Measurements from ENCODE around the gene PCDHGC4.

PCDHGC4 gene

DNA sequence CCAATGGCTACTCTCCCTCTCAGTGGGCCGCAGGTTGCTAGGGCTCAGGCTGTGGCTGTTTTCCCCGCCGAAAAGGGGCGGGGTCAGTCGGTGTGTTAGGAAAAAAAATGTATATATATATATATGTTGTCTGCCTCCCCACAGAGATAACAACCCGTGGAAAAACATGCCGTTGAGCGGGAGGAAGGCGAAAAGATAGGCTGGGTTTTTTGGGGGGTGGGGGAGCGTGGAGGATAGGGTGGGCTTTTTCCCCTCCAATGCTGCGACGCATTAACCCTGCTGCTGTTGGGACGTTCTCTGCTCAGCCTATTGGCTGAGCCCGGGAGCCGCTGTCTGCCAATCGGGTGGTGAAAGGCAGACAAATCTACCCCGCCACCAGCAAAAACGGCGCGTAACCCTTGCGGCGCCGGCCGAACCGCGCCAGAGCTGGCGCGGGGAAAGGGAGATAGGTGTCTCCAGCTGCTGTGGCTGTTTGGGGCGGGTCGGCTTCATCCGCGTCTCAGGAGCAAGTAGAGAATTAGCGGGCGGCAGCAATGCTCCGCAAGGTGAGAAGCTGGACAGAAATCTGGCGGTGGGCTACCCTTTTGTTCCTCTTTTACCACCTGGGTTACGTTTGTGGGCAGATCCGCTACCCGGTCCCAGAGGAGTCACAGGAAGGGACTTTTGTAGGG lies at the start of gene PCDHGC4:
PCDHGC4 (plus strand) TSS at position 390 of the 671 bp plus-strand sequence; CDS start at position 534, 144 bp downstream.
- H3K9me3 ChIP-seq (ENCODE audit: control insufficient read depth, low read length) = no peaks in the 10 kb centered on the region
- peaks cover 9% of the 10 kb centered on the region for H3K4me1 ChIP-seq (ENCODE audit: control insufficient read depth, insufficient read depth, low read length)
- H3K36me3 ChIP-seq (ENCODE audit: control insufficient read depth, insufficient read depth, low read length) = no peaks in the 10 kb centered on the region
- peaks cover 33% of the 10 kb centered on the region for H3K27me3 ChIP-seq (ENCODE audit: control insufficient read depth, insufficient read depth, low read length)
- H3K9ac ChIP-seq (ENCODE audit: low read length) = peak within 1 kb of the TSS; percentile 7
- peak within 1 kb of the TSS; percentile 14 for H3K4me3 ChIP-seq (ENCODE audit: low read length)

DNA sequence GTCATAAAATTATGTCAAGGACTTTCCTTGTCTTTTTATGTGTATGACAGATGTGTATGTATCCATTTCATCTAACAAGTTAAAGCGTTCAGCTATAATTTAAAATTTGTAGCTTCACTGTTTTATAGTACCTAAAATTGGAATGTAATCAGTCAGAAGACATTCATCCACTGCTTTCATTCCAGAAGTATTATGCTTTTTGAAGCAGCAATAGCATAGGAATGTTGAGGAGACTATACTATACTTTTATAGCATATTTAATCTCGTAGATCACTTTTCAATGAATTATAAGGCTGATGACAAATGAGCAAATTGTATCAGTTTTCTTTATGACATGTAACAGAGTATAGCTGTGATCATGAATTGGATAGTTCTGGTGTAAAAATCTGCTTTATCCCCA lies 47.6 kb upstream of the PCDHGC4 start:
- no peaks in the 10 kb centered on the region for H3K4me1 ChIP-seq (ENCODE audit: control insufficient read depth, insufficient read depth, low read length)
- peaks cover 1% of the 10 kb centered on the region for H3K27me3 ChIP-seq (ENCODE audit: control insufficient read depth, insufficient read depth, low read length)
- H3K9me3 ChIP-seq (ENCODE audit: control insufficient read depth, low read length) = peaks cover 20% of the 10 kb centered on the region
- no peak overlapping the region for H3K4me3 ChIP-seq (ENCODE audit: low read length)
- H3K36me3 ChIP-seq (ENCODE audit: control insufficient read depth, insufficient read depth, low read length) = no peaks in the 10 kb centered on the region
- H3K9ac ChIP-seq (ENCODE audit: low read length) = no peak overlapping the region

DNA sequence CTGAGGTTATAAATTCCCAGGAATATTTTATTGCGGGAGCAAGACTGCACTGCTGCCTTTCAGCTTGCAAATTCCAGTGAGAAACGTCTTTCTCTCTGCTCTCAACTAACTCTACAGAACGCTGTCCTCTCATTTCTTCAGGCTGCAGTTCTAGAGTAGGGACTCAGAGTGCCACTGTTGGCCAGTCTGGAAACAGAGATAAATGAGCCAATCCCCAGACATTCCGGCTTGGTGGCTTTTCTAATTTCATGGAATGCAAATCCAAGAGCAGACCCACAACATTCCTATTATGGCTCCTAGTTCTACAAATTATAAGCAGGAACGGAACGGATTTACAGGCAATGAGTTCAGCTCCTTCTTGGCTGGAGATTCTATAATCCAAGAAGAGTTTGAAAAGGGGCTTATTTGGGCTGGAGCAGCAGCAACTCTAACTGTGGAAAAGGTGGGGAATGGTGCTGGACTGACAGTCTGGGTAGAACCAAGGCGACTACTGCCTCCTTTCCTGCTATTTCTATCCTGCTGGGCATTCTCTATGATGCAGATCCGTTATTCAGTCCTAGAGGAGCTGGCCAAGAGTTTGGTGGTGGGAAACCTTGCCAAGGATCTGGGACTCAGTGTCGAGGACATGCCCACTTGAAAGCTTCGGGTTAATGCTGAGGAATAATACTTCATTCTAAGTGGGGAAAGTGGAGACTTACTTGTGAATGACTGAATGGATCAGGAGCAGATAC lies 45.3 kb upstream of the PCDHGC4 start:
- Histone ChIP-seq H3K9ac (ENCODE audit: low read length) (no peak overlapping the region), H3K36me3 (ENCODE audit: control insufficient read depth, insufficient read depth, low read length) (no peaks in the 10 kb centered on the region), H3K4me1 (ENCODE audit: control insufficient read depth, insufficient read depth, low read length) (no peaks in the 10 kb centered on the region), H3K9me3 (ENCODE audit: control insufficient read depth, low read length) (peaks cover 14% of the 10 kb centered on the region), H3K27me3 (ENCODE audit: control insufficient read depth, insufficient read depth, low read length) (no peaks in the 10 kb centered on the region), H3K4me3 (ENCODE audit: low read length) (no peak overlapping the region)

DNA sequence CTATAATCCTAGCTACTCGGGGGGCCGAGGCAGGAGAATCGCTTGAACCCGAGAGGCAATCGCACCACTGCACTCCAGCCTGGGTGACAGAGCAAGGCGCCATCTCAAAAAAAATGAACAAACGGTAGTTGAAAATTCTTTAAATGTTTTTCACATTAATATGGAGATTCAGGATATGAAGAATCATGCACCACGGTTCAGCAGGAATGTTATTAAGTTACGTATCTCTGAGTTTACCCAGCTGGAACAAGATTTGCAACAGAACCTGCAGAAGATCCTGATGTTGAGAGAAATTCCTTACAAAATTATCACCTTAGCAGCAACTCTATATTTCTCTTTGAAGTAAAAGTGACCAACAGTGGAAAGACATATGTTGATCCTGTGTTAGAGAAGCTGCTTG lies 44.5 kb upstream of the PCDHGC4 start:
- Histone ChIP-seq H3K4me3 (ENCODE audit: low read length) (no peak overlapping the region), H3K36me3 (ENCODE audit: control insufficient read depth, insufficient read depth, low read length) (no peaks in the 10 kb centered on the region), H3K27me3 (ENCODE audit: control insufficient read depth, insufficient read depth, low read length) (no peaks in the 10 kb centered on the region), H3K9ac (ENCODE audit: low read length) (no peak overlapping the region), H3K9me3 (ENCODE audit: control insufficient read depth, low read length) (peaks cover 14% of the 10 kb centered on the region), H3K4me1 (ENCODE audit: control insufficient read depth, insufficient read depth, low read length) (no peaks in the 10 kb centered on the region)

DNA sequence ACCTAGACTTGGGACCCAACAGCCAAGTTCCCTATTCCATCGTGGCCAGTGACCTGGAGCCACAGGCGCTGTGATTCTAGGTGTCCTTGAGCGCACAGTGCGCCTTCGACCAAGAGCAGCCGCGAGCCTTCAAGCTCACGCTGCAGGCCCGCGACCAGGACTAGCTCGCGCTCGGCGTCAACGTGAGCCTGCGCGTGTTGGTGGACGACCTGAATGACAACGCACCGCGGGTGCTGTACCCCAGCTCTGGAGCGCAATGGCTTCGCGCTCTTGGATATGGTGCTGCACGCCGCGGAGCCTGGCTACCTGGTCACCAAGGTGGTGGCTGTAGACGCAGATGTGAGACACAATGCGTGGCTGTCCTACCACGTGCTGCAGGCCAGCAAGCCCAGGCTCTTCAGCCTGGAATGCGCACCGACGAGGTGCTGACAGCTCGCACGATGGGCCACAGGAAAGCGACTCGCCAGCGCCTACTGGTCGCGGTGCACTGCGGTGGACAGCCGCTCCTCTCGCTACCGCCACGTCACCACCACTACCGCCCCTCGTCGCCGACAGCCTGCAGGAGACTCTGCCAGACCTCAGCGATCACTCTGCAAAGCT lies 43.2 kb upstream of the PCDHGC4 start:
- Histone ChIP-seq H3K36me3 (ENCODE audit: control insufficient read depth, insufficient read depth, low read length) (no peaks in the 10 kb centered on the region), H3K9ac (ENCODE audit: low read length) (no peak overlapping the region), H3K27me3 (ENCODE audit: control insufficient read depth, insufficient read depth, low read length) (no peaks in the 10 kb centered on the region), H3K4me1 (ENCODE audit: control insufficient read depth, insufficient read depth, low read length) (no peaks in the 10 kb centered on the region), H3K9me3 (ENCODE audit: control insufficient read depth, low read length) (peaks cover 14% of the 10 kb centered on the region), H3K4me3 (ENCODE audit: low read length) (no peak overlapping the region)

DNA sequence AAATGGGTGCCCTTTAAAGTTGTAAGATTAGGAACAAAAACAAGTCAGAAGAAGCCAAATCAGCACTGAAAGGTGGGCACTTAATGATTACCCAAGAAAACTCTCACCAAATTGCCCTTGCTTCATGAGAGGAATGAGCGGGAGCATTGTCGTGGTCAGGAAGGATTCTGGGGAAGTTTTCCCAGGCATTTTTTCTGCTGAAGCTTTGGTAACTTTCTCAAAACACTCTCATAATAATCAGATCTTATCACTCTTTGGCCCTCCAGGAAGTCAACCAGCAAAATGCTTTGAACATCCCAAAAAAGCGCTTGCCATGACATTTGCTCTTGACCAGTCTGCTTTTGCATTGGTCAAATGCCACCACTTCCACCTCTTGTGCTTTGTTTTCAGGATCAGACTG lies 19.5 kb upstream of the PCDHGC4 start:
- no peaks in the 10 kb centered on the region for H3K9me3 ChIP-seq (ENCODE audit: control insufficient read depth, low read length)
- no peak overlapping the region for H3K9ac ChIP-seq (ENCODE audit: low read length)
- H3K36me3 ChIP-seq (ENCODE audit: control insufficient read depth, insufficient read depth, low read length) = no peaks in the 10 kb centered on the region
- H3K27me3 ChIP-seq (ENCODE audit: control insufficient read depth, insufficient read depth, low read length) = no peaks in the 10 kb centered on the region
- no peak overlapping the region for H3K4me3 ChIP-seq (ENCODE audit: low read length)
- H3K4me1 ChIP-seq (ENCODE audit: control insufficient read depth, insufficient read depth, low read length) = no peaks in the 10 kb centered on the region

DNA sequence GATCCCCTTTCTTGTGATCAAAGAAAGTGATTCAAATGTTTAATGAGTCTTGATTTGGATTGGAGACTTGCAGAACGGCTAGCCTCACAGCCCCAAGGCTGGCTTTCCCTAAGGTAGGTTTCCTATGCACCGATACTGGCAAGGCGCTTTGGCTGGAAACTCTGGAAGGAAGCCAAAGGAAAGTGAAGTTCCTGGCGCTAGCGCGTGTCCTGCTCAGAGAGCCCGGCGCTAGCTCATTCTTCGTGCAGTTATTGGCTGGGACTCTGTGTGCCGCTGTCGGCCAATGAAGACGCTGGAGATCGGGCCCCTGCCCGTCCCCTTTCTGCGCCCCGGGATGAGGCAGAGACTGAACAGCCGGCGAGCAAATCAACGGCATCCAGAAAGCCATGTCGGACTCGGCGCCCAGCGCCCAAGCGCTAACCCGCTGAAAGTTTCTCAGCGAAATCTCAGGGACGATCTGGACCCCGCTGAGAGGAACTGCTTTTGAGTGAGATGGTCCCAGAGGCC lies 9.2 kb upstream of the PCDHGC4 start, which contains the start of gene PCDHGC3:
PCDHGC3 (plus strand) TSS at position 342 of the 507 bp plus-strand sequence; CDS start at position 493, 151 bp downstream.
- Histone ChIP-seq H3K4me1 (ENCODE audit: control insufficient read depth, insufficient read depth, low read length) (peaks cover 22% of the 10 kb centered on the region), H3K4me3 (ENCODE audit: low read length) (peak within 1 kb of the TSS; percentile 89), H3K9me3 (ENCODE audit: control insufficient read depth, low read length) (no peaks in the 10 kb centered on the region), H3K9ac (ENCODE audit: low read length) (peak within 1 kb of the TSS; percentile 63), H3K27me3 (ENCODE audit: control insufficient read depth, insufficient read depth, low read length) (peaks cover 25% of the 10 kb centered on the region), H3K36me3 (ENCODE audit: control insufficient read depth, insufficient read depth, low read length) (no peaks in the 10 kb centered on the region)

DNA sequence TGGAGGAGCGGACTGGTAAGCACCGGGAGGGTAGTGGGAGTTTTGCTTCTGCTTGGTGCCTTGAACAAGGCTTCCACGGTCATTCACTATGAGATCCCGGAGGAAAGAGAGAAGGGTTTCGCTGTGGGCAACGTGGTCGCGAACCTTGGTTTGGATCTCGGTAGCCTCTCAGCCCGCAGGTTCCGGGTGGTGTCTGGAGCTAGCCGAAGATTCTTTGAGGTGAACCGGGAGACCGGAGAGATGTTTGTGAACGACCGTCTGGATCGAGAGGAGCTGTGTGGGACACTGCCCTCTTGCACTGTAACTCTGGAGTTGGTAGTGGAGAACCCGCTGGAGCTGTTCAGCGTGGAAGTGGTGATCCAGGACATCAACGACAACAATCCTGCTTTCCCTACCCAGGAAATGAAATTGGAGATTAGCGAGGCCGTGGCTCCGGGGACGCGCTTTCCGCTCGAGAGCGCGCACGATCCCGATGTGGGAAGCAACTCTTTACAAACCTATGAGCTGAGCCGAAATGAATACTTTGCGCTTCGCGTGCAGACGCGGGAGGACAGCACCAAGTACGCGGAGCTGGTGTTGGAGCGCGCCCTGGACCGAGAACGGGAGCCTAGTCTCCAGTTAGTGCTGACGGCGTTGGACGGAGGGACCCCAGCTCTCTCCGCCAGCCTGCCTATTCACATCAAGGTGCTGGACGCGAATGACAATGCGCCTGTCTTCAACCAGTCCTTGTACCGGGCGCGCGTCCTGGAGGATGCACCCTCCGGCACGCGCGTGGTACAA lies 8.5 kb upstream of the PCDHGC4 start:
- Histone ChIP-seq H3K4me3 (ENCODE audit: low read length) (peak overlapping the region; percentile 89), H3K9me3 (ENCODE audit: control insufficient read depth, low read length) (no peaks in the 10 kb centered on the region), H3K36me3 (ENCODE audit: control insufficient read depth, insufficient read depth, low read length) (no peaks in the 10 kb centered on the region), H3K4me1 (ENCODE audit: control insufficient read depth, insufficient read depth, low read length) (peaks cover 22% of the 10 kb centered on the region), H3K9ac (ENCODE audit: low read length) (peak overlapping the region; percentile 63), H3K27me3 (ENCODE audit: control insufficient read depth, insufficient read depth, low read length) (peaks cover 25% of the 10 kb centered on the region)

DNA sequence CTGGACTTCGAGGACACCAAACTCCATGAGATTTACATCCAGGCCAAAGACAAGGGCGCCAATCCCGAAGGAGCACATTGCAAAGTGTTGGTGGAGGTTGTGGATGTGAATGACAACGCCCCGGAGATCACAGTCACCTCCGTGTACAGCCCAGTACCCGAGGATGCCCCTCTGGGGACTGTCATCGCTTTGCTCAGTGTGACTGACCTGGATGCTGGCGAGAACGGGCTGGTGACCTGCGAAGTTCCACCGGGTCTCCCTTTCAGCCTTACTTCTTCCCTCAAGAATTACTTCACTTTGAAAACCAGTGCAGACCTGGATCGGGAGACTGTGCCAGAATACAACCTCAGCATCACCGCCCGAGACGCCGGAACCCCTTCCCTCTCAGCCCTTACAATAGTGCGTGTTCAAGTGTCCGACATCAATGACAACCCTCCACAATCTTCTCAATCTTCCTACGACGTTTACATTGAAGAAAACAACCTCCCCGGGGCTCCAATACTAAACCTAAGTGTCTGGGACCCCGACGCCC lies 7.7 kb upstream of the PCDHGC4 start:
- Histone ChIP-seq H3K4me3 (ENCODE audit: low read length) (peak overlapping the region; percentile 89), H3K27me3 (ENCODE audit: control insufficient read depth, insufficient read depth, low read length) (peaks cover 25% of the 10 kb centered on the region), H3K9me3 (ENCODE audit: control insufficient read depth, low read length) (no peaks in the 10 kb centered on the region), H3K36me3 (ENCODE audit: control insufficient read depth, insufficient read depth, low read length) (no peaks in the 10 kb centered on the region), H3K4me1 (ENCODE audit: control insufficient read depth, insufficient read depth, low read length) (peaks cover 22% of the 10 kb centered on the region), H3K9ac (ENCODE audit: low read length) (no peak overlapping the region)

DNA sequence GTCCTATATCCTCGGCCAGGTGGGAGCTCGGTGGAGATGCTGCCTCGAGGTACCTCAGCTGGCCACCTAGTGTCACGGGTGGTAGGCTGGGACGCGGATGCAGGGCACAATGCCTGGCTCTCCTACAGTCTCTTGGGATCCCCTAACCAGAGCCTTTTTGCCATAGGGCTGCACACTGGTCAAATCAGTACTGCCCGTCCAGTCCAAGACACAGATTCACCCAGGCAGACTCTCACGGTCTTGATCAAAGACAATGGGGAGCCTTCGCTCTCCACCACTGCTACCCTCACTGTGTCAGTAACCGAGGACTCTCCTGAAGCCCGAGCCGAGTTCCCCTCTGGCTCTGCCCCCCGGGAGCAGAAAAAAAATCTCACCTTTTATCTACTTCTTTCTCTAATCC lies 7.0 kb upstream of the PCDHGC4 start:
- Histone ChIP-seq H3K9ac (ENCODE audit: low read length) (no peak overlapping the region), H3K4me3 (ENCODE audit: low read length) (peak overlapping the region; percentile 1), H3K9me3 (ENCODE audit: control insufficient read depth, low read length) (no peaks in the 10 kb centered on the region), H3K27me3 (ENCODE audit: control insufficient read depth, insufficient read depth, low read length) (peaks cover 25% of the 10 kb centered on the region), H3K4me1 (ENCODE audit: control insufficient read depth, insufficient read depth, low read length) (peaks cover 22% of the 10 kb centered on the region), H3K36me3 (ENCODE audit: control insufficient read depth, insufficient read depth, low read length) (no peaks in the 10 kb centered on the region)

DNA sequence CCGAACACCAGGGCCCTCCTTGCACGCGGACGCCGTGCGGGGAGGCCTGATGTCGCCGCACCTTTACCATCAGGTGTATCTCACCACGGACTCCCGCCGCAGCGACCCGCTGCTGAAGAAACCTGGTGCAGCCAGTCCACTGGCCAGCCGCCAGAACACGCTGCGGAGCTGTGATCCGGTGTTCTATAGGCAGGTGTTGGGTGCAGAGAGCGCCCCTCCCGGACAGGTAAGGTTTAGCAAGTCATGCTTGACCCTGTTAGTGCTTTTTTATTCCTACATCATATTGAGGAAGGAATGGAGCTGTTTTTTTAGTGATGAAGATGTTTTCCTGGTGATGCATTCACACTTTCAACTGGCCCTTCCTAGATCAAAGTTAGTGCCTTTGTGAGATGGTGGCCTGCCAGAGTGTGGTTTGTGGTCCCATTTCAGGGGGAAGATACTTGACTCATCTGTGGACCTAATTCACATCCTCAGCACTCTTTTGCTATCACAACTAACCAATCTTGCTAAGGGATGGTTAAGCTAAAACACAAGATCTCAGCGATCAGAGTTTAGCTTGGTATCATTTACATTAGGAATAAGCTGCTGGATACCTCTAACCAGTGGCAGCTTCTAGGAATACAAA lies 6.4 kb upstream of the PCDHGC4 start:
- H3K9ac ChIP-seq (ENCODE audit: low read length) = no peak overlapping the region

More for the DNA sequence above, 6.4 kb upstream of the PCDHGC4 start:
- Histone ChIP-seq H3K4me1 (ENCODE audit: control insufficient read depth, insufficient read depth, low read length) (peaks cover 22% of the 10 kb centered on the region), H3K27me3 (ENCODE audit: control insufficient read depth, insufficient read depth, low read length) (peaks cover 28% of the 10 kb centered on the region), H3K4me3 (ENCODE audit: low read length) (peak overlapping the region; percentile 1), H3K36me3 (ENCODE audit: control insufficient read depth, insufficient read depth, low read length) (no peaks in the 10 kb centered on the region), H3K9me3 (ENCODE audit: control insufficient read depth, low read length) (no peaks in the 10 kb centered on the region)
